HG02759 (cell line): ENCODE data around the gene TMEM38A.
"Not testable (repeated sequence)": the region's sequence is repeated elsewhere in the genome, so short reads cannot be mapped to it uniquely, and the experiment has no call there.

Experiments
- ATAC-seq: cut with Tn5 transposase; IDR thresholded peaks from one replicate; pipeline ENCODE4 v1.9.1; 2021; ENCODE audit warnings: mild to moderate bottlenecking, moderate library complexity; ENCODE audit not compliant: unreplicated experiment

TMEM38A gene

GRCh38 chr19:16637535-16637934 lies 23.4 kb upstream of the TMEM38A start:
- ATAC-seq: no peak

DNA sequence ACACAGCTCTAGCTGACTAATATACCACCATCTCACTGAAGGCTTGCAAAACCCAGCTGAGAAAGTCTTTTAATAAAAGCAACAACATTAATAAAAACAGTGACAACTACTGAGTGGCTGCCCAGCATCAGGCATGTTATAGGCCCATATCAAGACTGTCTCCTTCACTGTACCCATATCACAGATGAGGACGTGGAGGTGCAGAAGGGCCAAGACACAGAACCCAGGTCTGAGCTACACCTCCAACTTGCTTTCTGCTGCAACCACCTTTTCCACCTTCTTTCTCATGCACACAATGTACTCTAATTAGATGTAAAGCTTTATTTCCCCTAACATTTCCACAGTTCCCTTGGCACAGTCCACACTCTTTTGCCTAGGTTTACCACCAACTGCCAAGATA lies 22.3 kb upstream of the TMEM38A start:
- no peak for ATAC-seq

GRCh38 chr19:16640951-16641350 lies 20.0 kb upstream of the TMEM38A start:
- no peak for ATAC-seq

- ATAC-seq: no peak
Measured at GRCh38 chr19:16641695-16642094, 19.2 kb upstream of the TMEM38A start.

DNA sequence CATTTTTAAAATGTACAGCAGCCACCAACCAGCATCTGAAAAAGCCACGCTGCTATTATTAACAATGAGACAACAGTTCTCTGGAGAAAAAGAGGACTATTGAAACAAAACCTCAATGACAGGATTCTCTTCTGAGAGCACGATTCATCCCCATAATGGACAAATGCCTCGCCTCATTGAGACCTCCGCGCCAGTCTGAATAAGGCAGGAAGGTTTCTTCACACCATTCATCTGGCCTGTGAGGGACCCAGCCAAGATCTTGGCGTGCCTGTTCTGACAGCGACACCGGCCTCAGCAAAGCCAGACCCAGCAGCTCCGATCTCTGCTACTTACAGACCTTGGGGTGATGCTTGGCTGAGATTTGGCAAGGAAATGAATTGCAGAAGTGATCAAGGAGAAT lies 15.8 kb upstream of the TMEM38A start:
- ATAC-seq: no peak

DNA sequence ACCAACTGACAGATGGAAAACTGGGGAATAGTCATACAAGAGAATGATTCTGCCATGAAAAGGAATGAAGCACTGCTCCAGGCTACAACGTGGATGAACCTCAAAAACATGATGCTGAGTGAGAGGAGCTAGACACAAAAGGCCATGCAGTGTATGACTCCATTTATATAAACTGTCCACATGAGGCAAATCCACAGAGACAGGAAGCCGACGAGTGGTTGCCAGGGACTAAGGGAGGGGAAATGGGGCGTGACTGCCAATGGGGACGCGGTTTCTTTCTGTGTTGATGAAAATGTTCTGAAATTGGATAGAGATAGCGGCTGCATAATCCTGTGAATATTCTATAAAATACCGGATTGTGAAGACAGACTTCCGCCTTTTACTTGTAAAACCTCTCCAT lies 11.2 kb upstream of the TMEM38A start:
- no peak for ATAC-seq

GRCh38 chr19:16650821-16651220 lies 10.1 kb upstream of the TMEM38A start:
- ATAC-seq: no peak

DNA sequence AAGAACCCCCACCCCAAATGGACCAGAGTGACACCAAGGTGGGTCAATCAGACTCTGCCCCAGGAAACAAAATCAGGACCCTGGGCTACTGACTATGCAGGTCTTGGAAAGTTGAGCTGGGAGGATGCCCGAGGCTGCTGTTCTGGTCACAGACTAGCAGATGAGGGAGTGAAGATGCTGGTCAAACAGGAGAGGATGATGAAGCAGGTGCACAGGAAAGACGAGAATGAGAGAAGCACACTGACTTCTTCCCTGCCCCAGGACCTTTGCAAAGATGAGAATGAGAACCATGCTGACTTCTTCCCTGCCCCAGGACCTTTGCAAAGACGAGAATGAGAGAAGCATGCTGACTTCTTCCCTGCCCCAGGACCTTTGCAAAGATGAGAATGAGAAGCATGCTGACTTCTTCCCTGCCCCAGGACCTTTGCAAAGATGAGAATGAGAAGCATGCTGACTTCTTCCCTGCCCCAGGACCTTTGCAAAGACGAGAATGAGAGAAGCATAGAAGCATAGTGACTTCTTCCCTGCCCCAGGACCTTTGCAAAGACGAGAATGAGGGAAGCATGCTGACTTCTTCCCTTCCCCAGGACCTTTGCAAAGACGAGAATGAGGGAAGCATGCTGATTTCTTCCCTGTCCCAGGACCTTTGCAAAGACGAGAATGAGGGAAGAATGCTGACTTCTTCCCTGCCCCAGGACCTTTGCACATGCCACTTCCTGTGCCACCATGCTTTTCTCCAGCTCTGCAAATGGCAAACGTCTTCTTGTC lies 9.3 kb upstream of the TMEM38A start:
- ATAC-seq: not testable (repeated sequence)

GRCh38 chr19:16652854-16653253 lies 8.1 kb upstream of the TMEM38A start:
- no peak for ATAC-seq

DNA sequence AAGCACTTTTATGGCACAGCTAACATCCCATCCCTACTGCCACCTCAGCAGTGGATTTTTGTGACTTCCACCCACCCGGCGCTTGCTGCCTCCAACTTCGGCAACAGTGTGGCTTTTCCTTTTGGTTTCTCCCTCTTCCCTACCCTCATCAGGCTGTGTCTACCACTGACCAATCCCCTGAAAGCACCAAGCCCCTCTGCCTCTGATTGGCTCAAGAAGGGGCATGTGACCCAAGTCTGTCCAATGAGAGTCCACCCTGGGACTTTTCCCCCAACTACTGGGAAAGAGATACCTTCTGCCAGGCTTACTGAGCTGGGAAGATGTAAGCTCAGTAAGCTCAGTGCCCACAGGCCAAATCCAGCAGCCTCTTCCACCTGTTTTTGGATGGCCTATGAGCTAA lies 6.8 kb upstream of the TMEM38A start:
- no peak for ATAC-seq

DNA sequence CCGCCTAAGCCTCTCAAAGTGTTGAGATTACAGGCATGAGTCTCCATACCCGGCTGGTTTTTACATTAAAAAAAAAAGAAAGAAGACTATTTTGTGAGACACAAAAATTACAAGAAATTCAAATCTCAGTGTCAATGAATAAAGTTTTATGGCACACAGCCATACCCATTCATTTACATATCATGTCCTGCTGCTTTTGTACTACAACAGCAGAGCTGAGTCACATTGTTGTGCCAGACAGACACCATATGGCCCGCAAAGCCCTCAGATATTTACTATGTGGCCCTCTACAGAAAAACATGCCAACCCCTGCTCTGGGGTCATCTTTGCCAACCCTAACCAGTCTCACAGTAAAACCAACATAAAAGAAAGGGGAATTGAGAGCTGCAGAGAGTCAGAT lies 6.3 kb upstream of the TMEM38A start:
- no peak for ATAC-seq

GRCh38 chr19:16655727-16656126 lies 5.2 kb upstream of the TMEM38A start:
- ATAC-seq: no peak

GRCh38 chr19:16657384-16657783 lies 3.6 kb upstream of the TMEM38A start:
- ATAC-seq: no peak

- ATAC-seq: no peak
Measured at GRCh38 chr19:16659464-16659831, 1.5 kb upstream of the TMEM38A start.

GRCh38 chr19:16659832-16660708 lies 869 bp upstream of the TMEM38A start, which contains the start of gene SMIM7:
SMIM7 (minus strand) TSS chr19:16660144; CDS start chr19:16660110, 34 bp downstream.
- peak; percentile 84 for ATAC-seq

GRCh38 chr19:16661480-16662034 lies 618 bp downstream of the TMEM38A start:
- peak; percentile 25 for ATAC-seq

- ATAC-seq: no peak
Measured at GRCh38 chr19:16668176-16668575, 7.2 kb downstream of the TMEM38A start.

- not testable (repeated sequence) for ATAC-seq
Measured at GRCh38 chr19:16668702-16669101, 7.8 kb downstream of the TMEM38A start.

GRCh38 chr19:16670291-16670690 lies 9.4 kb downstream of the TMEM38A start:
- ATAC-seq: no peak

DNA sequence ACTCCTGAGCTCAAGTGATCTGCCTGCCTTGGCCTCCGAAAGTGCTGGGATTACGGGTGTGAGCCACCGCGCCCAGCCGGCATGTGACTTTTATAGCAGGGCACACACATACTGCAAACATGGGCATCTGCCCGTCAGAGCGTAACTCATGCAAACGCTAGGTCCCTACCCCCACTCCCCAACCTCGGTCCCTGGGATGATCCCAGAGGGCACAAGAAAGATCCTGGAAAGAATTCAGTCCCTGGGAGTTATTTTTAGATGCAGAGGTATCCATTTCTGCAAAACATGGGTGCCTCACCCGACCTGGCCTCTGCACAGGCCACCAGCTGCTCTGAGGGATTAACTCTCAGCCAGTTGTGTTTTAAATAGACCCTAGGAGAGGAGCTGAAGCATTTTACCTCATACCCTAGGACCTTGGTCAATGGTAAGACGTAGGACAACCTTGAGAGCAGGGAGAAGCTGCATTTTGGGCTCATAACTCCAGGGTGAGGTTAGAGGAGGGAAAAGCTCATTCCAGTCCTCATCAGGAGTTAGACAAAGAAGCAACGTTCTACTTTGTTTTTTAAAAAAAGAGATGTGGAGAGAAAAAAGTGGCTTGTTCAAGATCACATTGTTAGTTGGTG lies 10.8 kb downstream of the TMEM38A start:
- ATAC-seq: no peak

GRCh38 chr19:16673231-16673630 lies 12.3 kb downstream of the TMEM38A start:
- ATAC-seq: no peak
